GM12875 (cell line): ENCODE data around the gene HEXIM2.

Source experiments
- H3K4me3 ChIP-seq: one replicate; pipeline ENCODE4 v1.5.1; 2011; ENCODE audit warnings: low read depth, low read length, control low read depth
- CTCF ChIP-seq: IDR thresholded peaks from 2 replicates; pipeline ENCODE4 v1.5.1; 2011; ENCODE audit warnings: low read depth, mild to moderate bottlenecking, control low read depth, inconsistent platforms, low read length, moderate library complexity, borderline replicate concordance; ENCODE audit not compliant: insufficient read depth

Gene HEXIM2

GRCh38 chr17:45138911-45139532 lies 22.7 kb upstream of the HEXIM2 start:
- no peak overlapping the region for H3K4me3 ChIP-seq
- no peak for TF ChIP-seq CTCF

- no peak for TF ChIP-seq CTCF
- H3K4me3 ChIP-seq = no peak overlapping the region
Observed at GRCh38 chr17:45139533-45139920, 22.1 kb upstream of the HEXIM2 start.

GRCh38 chr17:45143094-45143670 lies 18.5 kb upstream of the HEXIM2 start:
- no peak for TF ChIP-seq CTCF
- no peak overlapping the region for H3K4me3 ChIP-seq

GRCh38 chr17:45143767-45144198 lies 17.9 kb upstream of the HEXIM2 start:
- peak overlapping the region; percentile 22 for H3K4me3 ChIP-seq
- TF ChIP-seq CTCF = no peak

GRCh38 chr17:45144199-45145034 lies 17.3 kb upstream of the HEXIM2 start:
- peak overlapping the region; percentile 22 for H3K4me3 ChIP-seq
- no peak for TF ChIP-seq CTCF

- no peak overlapping the region for H3K4me3 ChIP-seq
- TF ChIP-seq CTCF = no peak
Observed at GRCh38 chr17:45145035-45145389, 16.7 kb upstream of the HEXIM2 start.

- no peak for TF ChIP-seq CTCF
- no peak overlapping the region for H3K4me3 ChIP-seq
Observed at GRCh38 chr17:45146166-45146565, 15.5 kb upstream of the HEXIM2 start.
